Stimulated activated naive CD4-positive, alpha-beta T cell (primary cell): Measurements from ENCODE around the gene ETV3.
"Not testable (repeated sequence)": the region's sequence is repeated elsewhere in the genome, so short reads cannot be mapped to it uniquely, and the experiment has no call there.

ENCODE experiments used
- DNase-seq, 6 experiments: peaks; one replicate each; lab custom pipeline; 2025; lab: John Stamatoyannopoulos, UW

ETV3 gene

DNA sequence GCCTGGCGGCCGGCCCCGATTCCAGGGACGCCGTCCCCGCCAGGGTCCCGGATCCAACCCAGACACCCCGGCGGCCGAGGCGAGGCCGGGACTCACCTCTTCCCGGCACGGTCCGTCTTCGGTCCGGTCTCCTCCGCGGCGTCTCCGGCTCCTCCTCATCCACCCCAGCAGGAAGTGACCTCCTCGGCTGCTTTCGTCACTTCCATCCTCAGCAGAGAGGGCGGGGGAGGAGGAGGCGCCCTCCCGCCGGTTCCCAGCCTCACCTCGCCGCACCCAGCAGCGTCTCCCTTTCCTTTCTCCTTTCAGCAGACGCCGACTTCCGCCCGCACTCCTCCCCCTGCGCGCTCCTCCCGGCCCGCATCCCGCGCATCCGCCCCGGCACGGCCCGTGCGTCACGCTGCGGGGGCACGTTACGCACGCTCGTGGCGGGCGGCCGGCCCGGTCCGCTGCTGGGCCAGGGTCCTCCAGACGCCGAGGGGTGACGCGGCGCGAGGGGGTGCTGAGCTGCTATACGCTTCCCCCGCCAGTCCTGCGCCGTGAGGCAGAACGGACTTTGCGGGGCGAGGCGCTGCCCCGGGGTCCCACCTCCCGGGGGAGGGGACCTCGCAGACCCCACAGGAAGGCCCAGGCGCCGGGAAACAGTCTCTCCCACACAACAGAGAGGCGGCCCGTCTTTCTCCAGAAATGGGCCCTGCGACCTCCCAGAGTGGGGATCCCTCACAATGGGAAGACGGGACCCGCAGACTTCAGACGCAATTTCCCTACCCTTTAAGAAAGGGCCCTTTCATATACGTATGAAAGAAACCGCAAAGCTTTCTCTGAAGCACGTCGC, at the start of gene ETV3:
Gene ETV3, minus strand, starts transcription at position 176 of the 832 bp plus-strand sequence. CDS start 2,043 bp downstream, outside the sequence.
- DNase-seq, result peak; percentile 78 to 86 (median 85)

DNA sequence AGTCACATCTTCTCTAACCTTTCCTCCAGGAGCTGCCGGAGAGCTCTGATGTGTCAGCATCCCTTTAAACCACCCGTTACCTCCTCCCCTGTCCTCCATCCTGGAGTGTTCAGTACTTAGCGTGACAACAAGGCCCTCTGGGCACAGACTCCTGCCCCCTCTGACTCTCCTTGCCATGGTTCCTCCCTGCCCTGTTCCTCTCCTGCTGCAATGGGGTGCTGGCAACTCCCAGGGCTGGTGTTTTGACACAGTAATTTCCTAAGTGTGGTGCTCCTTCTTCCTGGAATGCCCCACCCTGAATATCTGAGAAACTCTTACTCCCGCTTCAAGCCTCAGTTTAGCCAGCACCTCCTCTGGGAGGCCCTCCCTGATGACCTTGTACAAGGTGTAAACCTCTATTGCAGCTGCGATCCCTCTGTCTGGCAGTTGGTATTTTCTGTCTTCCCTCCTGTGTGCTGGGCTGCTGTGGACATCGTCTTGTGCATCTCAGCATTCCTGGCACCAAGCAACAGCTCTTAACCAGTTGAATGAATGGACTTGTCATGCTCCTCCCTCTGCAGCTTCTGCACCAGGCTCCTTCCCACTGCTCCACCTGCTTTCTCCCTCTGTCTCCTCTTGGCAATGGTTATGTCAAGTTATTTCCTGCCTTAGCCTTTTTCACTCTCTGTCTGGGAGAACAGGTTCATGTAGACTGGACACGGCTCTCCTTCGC, 48.2 kb upstream of the ETV3 start:
- DNase-seq, result no peak

DNA sequence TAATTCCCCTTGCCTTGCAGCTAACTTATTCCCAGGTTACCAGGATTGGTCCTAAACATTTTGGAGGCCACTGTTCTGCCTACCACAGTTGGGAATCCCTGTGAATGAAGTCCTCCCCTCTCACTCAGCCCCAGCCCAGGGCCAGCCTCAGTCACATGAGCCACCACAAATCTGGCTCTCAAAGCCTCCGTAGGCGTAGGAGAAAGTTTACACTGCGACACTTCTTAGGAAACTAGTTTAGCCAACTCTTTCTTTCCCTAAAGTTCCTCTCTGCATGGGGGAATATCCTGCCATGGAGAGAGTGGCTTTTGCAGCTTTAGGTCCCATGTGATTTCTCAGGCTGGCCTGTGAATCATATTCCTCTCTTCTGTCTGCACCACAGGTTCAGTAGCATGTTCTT, 45.7 kb upstream of the ETV3 start:
- no peak for DNase-seq

DNA sequence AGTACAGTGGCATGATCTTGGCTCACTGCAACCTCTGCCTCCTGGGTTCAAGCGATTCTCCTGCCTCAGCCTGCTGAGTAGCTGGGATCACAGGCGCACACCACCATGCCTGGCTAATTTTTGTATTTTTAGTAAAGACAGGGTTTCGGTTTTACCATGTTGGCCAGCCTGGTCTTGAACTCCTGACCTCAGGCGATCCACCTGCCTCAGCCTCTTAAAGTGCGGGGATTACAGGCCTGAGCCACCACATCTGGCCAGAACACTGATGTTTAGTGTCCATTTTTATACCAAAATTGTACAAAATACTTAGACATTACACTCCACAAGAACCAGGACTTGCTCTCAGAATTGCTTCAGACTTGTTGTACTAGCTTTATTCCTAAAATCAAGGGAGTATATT, 44.2 kb upstream of the ETV3 start:
- not testable (repeated sequence) for DNase-seq

DNA sequence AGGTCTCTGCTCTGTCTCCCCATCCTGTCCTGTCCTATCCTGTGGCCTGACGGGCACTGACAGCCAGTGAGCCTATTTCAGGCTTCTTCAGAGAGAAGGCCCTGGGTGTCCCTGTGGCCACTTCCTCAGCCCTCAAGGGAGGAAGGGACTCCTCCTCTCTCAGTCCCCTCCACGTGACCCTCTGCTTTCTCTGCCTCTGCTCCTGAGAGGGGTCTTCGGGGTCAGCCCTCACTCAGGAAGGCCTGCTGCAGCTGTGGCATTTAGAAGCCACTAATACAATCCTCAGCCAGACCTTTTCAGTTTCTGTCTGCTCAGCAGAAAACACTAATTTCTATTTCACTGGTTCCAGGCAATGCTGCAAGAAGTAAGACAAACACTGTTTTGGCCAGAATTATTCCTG, 43.6 kb upstream of the ETV3 start:
- no peak for DNase-seq

DNA sequence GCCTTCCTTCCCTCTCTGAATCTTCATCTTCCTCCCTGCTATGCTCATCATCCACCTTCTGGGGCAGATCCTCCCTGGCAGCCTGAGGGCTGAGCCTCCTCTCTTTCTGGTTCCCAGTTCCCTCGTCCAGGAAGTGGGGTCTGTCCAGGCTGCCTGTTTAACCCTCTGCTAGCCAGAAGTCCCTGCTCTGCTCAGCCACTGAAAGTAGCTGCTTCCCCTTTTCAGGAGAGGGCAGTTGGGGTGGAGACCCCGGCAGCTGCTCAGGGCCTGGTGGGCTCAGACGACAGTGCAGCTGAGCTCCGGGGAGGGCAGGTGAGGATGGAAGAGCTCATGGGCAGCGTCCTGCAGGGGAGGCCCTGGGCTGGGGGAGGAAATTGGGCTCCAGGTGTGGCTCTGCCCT, 43.1 kb upstream of the ETV3 start:
- no peak for DNase-seq

DNA sequence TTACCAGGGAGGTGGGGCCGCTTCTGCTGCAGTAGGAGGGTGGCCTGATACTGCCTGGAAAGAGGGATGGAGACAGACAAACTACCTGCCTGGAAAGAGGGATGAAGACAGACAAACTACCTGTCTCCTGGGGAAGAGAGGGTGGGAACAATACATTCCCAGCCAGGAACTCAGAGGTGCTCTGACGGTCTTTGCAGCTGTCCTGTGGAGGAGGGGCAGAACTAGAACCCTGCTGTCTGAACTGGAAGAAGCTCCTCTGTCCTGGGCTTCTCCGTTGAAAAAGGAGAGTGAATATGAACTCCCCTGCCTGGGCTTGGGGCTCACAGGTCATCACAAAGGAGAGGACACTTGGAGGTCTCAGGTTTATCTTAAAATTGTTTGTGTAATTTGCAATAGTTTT, 40.3 kb upstream of the ETV3 start:
- DNase-seq, result no peak

DNA sequence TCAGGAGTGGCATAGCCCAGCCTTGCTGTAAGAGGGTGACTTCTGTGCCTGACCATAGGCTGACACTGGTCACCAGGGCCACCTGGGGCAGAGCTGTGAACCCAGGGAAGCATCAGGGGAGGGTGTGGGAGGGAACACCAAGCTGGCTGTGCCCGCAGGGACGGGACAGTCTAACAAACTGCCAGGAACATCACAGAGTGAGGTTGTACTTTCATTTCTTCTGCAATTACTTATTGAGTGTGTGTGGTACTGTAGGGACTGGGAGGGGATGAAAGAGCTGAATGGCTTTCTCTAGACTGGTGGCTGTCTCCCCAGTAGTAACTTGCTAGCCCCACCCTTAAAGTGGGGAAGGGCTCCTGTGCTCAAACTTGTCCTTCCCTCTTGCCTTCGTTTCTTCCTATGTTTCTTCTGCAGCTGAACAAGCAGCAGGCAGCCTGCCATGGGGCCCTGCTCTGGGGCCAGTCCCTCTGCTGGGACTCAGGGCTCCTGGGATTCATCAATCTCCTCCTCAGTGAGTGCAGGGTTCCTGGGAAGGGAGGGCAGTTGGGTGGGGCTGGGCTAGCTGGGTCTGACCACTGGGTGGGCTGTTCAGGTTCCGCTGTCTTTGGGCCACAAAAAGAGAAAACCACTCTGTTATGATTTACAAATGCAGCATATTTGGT, 39.7 kb upstream of the ETV3 start:
- no peak for DNase-seq

DNA sequence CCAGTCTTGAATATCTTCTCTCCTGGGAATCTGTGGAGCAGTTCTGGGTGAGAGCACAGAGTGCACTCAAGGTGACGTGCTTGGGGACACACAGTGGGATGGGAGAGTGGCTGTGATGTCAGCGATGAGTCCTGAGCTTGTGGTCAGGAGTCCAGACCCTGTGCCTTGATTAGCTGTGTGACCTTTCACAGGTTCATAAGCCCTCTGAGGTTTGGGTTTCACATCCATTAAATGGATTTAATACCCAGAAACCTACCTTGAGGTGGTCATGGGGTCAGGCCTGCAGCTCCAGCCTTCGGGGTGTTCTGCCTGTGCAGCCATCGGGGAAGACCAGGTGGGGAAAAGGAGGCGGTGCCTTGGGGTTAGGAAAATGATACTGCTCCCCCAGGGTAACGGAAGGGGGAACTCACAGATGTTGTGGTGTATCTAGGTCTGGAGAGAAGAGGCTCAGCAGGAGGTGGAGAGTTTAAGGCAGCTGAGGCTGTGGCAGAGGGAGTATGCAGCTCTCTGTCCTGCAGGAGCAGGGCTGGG, 38.5 kb upstream of the ETV3 start:
- DNase-seq, result no peak

DNA sequence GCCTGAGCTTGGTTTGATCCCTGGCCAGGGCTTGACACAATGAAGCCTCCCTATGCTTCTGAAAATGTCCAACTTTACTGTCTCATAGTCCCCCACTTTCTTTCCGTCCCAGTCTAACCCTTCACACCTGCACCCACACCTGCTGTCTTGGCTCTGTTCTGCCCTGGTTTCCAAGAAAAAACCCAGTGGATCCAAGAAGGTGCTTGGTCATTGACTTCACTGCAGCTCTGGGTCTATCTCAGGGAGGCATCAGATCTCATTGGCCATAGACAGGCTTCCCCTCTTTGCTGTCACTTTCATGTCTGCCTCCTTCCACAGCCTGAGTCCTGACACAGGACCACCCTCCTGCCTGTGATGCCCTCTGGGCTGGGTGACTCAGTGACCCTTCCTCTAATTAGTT, 37.8 kb upstream of the ETV3 start:
- no peak for DNase-seq

DNA sequence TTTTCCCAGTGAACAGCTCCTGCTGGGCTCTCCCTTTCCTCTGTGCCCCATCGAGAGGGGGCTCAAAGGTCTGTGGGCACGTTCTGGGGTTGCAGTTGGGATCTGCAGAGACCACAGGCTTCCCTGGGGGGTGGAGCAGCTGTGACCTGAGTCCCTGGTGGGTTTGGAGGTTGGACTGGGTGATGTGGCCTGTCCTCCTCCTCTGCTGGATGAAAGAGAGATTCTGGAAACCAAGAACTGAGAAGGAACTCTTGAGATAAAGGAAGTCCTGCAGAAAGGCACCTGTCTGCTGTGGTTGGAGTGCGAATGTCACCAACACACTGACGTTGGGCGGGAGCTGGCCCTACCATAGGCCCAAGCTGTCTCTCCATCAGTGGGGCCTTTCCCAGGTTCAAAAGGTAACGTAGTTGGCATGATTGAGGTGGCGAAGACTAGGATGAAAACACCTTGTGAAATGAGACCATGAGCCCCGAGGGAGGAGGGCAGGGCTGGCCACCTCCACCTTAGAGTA, 35.8 kb upstream of the ETV3 start:
- no peak for DNase-seq

DNA sequence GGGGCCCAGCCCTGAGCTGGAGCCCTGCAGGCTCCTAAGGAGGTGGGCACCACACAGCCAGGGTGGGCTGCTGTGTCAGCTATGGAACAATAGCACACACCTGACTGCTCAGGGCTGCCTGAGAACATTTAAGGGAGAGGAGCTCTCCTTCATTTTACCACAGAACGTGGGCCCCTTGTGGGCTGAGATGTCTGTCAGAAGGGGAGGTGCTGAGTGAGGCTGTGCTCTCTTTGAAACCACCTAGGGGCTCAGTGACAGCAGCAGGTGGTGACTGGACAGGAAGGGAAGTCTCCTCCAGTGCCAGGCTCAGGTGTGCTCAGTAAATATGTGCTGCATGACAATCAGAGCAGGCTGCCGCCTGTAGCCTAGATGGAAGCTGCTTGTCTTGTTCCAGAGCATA, 35.0 kb upstream of the ETV3 start:
- DNase-seq, result not testable (repeated sequence)

DNA sequence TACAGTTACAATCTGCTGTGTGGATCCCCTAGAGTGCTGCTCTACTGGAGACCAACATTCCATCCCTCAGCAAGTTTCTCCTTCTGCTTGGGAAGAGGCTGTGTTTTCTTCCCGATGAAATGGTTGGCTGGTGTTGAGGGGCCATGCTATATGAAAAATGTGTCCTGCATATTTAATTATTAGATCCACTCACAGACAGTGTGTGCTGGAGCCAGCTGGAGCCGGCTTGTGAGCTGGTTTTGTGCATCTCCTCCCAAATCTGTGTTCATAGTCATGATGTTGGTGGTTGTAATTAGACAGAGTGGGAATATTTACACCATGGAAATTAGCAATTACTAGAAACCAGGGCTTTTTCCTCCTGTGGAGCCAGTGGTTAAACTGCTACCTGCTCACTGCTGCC, 34.4 kb upstream of the ETV3 start:
- not testable (repeated sequence) for DNase-seq

DNA sequence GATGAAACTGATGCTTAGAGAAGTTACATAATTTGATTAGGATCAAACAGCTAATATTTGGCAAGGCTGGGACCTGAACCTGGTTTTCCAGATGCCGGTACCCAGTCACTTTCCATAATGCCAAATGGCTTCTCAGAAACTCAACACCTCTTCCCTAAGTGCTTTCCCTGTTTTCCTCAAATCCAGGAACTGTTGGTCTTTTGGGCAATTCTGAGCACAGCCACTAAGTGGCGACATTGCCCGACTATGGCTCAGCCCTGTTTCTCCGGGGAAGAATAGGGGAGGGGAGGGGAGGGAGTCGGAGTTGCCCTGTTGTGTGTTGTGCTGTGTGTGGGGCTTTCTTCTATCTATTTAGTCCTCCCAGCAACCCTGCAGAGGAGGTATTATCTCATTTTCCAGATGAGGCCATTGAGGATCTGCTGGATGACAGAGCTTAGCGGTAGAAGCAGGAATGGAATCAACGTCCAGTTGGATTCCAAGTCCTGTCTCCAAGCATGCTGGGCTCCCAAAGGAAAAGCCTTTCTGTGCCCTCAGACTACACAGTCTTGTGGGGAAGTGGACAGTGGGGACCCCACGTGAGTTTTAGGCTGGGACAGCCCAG, 33.8 kb upstream of the ETV3 start:
- DNase-seq, result not testable (repeated sequence)

DNA sequence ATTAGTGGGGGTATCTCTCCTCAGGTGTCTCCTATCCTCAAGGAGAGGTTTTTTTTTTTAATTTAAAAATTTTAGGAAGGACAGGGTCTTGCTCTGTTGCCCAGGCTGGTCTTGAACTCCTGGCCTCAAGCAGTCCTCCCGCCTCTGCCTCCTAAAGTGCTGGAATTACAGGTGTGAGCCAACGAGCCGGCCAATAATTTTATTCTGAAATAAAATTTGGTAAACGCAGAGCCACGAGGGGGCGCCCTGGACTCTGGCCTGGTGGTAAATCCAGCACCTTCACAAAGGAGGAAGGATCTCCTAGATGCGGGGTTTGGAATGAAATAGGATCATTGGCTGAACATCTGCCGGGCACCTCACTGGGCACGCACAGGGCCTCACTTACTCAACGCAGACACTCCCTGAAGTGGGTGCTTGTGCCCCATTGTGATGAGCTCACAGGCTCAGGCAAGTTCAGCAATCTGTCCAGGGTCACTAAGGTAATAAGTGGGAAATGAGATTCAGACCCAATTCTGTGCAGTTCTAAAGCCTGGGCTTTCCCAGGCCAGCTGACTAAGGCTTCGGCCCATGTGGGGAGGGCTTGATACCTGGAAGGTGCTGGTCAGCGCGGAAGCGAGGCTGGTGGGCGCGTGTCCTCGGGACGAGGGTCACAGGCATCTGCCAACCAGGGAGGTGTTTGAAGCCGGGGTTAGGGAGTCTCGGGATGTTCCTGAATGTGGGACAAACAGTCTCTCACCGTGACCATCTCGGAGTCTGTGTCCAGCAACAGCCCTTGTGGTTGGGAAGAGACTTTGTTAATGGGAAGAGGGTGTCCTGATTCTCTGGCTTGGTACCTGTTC, 32.7 kb upstream of the ETV3 start:
- DNase-seq, result peak in 2 of 6 experiments; percentile 8 to 11

DNA sequence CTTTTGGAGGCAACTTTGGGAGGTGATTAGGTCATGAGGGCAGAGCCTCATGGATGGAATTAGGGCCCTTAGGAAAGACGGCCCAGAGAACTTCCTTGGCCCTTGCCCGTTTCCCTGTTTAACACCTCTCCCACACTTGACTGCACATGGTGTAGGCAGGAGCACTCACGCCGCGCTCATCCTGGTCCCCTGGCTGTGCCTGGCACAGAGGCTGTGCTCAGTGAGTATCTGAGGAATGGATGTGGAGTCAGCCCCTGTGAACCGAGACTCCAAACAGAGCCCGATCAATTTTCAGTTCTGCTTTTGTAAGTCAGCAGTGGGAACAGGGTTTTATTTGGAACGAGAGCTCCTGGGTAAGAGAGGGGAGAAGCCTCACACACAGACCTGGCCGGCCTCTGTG, 29.8 kb upstream of the ETV3 start:
- no peak for DNase-seq

DNA sequence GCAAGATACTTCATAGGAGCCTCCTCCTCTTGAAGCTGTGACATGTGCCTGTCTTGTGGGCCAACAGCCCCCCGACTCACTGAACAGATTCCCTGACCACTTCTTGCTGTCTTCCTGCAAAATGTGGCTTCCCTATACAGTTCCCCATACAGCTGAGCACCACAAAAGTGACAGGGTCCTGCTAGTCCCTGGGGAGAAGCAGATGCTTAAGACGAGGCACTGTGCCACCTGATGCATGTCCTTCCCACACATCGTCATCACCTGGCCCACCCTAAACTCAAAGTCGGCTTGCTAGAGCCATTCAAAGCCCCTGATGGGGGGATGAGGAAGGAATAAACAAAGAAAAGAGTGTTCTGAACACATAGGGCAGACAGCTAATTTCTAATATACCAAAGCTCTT, 29.2 kb upstream of the ETV3 start:
- no peak for DNase-seq

DNA sequence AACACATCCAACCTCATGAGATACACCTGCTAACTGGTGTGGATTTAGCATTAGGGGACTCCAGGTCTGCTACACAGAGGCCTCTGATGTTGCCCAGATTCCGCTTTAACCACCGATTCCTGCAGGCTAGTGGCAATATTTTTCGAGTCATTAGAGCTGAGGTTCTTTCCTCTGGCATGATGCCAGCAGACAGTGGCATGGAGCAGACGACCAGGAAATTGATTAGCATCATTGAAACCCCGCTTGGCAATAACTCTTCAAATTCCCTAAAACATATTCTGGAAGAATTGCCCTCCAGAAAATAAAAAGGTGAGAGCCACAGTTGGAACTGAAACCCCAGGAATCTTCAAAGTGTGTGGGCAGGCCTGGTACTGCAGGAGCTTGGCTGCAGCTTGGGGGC, 28.4 kb upstream of the ETV3 start:
- no peak for DNase-seq

DNA sequence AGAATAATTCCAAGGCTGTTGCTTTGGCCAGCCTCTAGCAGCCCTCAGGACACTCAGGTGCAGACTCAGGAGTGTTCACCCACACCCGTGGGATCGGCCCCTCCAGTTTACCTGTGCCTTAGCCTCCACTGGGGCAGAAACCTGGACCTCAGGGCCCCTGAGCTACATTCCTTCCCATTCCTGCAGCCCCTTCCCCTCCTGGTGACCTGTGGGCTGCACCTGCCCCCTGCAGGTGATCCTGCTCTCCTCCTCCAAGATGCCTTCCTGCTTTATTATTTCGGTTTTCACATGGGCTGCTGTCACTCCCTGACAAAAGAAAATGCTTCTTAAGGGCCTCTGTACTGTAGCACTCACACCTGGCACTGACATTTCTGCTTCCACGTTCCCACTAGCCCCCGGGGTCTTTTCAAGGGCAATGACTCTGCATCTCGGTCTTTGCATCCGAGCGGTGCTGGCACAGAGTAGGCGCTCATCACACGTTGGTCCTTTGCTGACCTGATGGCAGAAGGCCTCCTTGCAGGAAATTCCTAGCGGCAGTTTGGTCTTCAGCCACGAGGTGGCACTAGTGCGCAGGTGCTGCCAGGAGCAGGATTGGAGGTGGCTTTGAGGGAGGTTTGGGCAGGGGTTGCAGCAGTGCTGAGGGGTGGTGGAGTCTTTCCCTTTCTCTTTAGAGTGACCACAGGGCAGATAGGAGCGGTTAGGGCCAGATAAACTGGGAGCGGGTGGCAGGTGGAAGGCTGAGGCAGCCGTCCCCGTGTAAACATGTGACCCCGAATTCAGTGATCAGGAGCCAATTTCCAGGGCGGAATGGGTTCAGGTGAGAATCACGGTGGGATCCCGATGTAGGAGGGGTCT, 25.3 kb upstream of the ETV3 start:
- peak in 5 of 6 experiments; percentile 22 to 67 (median 55) for DNase-seq

DNA sequence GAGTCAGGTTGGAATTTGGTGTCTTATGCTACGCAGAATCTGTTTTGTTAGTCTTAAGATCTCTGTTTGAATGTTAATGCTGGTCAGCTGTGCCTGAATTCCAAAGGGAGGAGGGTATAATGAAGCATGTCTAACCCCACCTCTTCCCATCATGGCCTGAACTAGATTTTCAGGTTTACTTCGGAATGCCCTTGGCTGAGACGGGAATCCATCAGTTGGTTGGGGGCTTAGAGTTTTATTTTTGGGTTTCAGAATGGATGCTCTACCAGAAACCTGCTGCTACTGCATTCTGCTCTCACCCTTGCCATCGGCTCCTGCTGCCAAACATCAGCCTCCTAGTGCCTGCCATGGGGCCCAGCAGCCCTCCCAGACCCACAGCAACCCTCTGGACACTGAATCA, 24.1 kb upstream of the ETV3 start:
- DNase-seq, result no peak
